C4-2B (cell line): ENCODE data around the gene DNASE2B.

Experiments used
- CTCF ChIP-seq: fragments of 450-650 bp; conservative IDR thresholded peaks from 2 replicates; pipeline ENCODE4 v1.5.1; 2017; ENCODE audit warnings: mild to moderate bottlenecking
- ZFX ChIP-seq: fragments of 450-650 bp; IDR thresholded peaks from 2 replicates; pipeline ENCODE4 v1.6.1; 2017

- no peak for TF ChIP-seq CTCF
- no peak for TF ChIP-seq ZFX
Measured at GRCh38 chr1:84410328-84411095, 12.2 kb downstream of the DNASE2B start.
